T-helper 2 cell treated with Interferon-gamma antibody and Interleukin-4, amounts not matched to agents 5 μg/mL and 100 μg/mL, for 36 hours (primary cell): Measurements from ENCODE around the gene ADAMTS2.
"Not testable (repeated sequence)": the region's sequence is repeated elsewhere in the genome, so short reads cannot be mapped to it uniquely, and the experiment has no call there.

Experiments used
- DNase-seq: peaks from one replicate; pipeline ENCODE4 v3.0.0; 2021; ENCODE audit warnings: low spot score
- H3K27ac Mint-ChIP-seq: one replicate; pipeline ENCODE4 v1.8.0; 2021; ENCODE audit warnings: mild to moderate bottlenecking, mixed read lengths
- H3K27me3 Mint-ChIP-seq: one replicate; pipeline ENCODE4 v1.8.0; 2021; ENCODE audit warnings: low read depth, mixed read lengths
- H3K36me3 Mint-ChIP-seq: one replicate; pipeline ENCODE4 v1.8.0; 2021; ENCODE audit warnings: low read depth, mixed read lengths
- H3K4me1 Mint-ChIP-seq: one replicate; pipeline ENCODE4 v1.8.0; 2021; ENCODE audit warnings: low read depth, mixed read lengths
- H3K4me3 Mint-ChIP-seq: one replicate; pipeline ENCODE4 v1.8.0; 2022; ENCODE audit warnings: mild to moderate bottlenecking, moderate library complexity, mixed read lengths
- H3K9me3 Mint-ChIP-seq: one replicate; pipeline ENCODE4 v1.8.0; 2021; ENCODE audit warnings: mixed read lengths

ADAMTS2 gene

DNA sequence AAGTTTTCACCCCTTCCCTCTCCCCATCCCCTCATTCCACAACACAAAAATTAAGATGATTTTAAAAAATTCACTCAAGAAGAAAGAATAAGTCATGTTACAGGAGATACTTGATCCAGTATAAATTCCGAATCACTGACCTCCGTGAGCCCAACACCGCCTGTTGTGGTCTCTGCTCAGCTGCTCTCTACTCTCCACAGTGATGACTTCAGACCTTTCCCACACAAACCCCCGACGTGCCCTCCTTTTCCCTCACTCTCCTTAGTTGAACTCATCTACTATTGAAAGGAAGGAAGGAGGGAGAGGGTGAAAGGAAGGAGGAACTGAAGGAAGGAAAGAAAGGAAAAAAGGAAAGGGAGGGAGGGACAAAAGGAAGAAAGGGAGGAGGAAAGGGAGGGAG lies 230.0 kb downstream of the ADAMTS2 start:
- Mint-ChIP-seq H3K4me1 (no peaks in the 10 kb centered on the region), H3K27ac (no peak overlapping the region), H3K9me3 (peaks cover 54% of the 10 kb centered on the region), H3K4me3 (no peak overlapping the region), H3K27me3 (no peaks in the 10 kb centered on the region), H3K36me3 (no peaks in the 10 kb centered on the region)
- DNase-seq = no peak

GRCh38 chr5:179114756-179115155 lies 230.5 kb downstream of the ADAMTS2 start:
- H3K4me3 Mint-ChIP-seq = no peak overlapping the region
- DNase-seq = no peak
- H3K36me3 Mint-ChIP-seq = no peaks in the 10 kb centered on the region
- H3K27ac Mint-ChIP-seq = no peak overlapping the region
- no peaks in the 10 kb centered on the region for H3K27me3 Mint-ChIP-seq
- H3K4me1 Mint-ChIP-seq = no peaks in the 10 kb centered on the region
- peaks cover 48% of the 10 kb centered on the region for H3K9me3 Mint-ChIP-seq

DNA sequence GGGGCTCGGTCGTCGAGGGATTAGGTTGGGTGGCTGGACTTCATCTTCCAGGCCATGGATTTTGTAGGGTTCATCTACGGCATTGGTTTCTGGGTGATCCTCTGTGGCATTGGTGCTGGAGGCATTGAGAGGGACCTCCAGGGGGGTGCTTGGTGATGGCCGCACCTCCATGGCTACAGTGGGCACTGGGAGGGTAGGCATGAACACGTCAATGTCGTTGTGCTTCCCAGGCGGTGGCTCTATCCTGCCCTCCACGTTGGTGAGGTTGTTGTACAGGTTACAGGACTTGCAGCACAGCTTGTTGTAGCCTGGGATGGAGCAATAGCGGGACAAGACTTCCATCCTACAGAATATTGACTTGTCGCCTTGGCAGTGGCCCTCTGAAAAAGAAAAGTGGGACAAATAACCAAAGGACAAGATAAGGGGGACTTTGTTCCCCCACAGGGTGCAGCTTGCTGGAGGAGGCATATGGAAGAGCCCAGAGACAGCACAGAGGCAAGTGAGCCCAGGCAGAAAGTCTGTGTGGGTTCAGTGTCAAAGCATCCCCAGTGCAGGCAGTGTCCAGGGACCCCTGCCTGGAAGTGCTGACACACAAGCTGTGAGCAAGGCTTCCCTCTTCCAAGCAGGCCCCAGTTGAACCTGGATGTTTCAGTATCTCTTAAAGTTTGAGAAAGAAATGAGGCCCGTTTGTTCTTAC lies 231.2 kb downstream of the ADAMTS2 start:
- no peak overlapping the region for H3K4me3 Mint-ChIP-seq
- no peaks in the 10 kb centered on the region for H3K4me1 Mint-ChIP-seq
- no peak for DNase-seq
- H3K27me3 Mint-ChIP-seq = no peaks in the 10 kb centered on the region
- no peaks in the 10 kb centered on the region for H3K36me3 Mint-ChIP-seq
- H3K27ac Mint-ChIP-seq = no peak overlapping the region
- H3K9me3 Mint-ChIP-seq = peaks cover 48% of the 10 kb centered on the region

DNA sequence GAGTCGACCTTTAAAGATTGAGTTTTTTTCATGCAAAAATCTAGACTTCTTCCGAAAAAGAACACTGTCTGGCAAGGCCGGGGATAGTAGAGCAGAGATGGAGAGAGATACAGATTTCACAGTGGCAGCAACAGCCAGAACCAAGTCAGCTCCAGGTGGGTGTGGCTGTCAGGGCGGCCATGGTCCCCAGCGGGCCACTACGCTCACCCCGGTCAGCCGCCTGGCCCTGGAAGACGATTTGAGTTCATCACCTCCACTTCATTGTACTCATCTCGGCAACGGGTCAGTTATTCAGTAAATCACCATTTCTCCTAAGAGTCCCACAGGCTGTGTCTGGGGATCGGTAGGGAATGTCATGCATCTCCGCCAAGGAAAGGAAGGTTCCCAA lies 232.1 kb downstream of the ADAMTS2 start:
- peaks cover 47% of the 10 kb centered on the region for H3K9me3 Mint-ChIP-seq
- DNase-seq = no peak
- H3K4me3 Mint-ChIP-seq = no peak overlapping the region
- H3K27me3 Mint-ChIP-seq = no peaks in the 10 kb centered on the region
- no peak overlapping the region for H3K27ac Mint-ChIP-seq
- H3K36me3 Mint-ChIP-seq = no peaks in the 10 kb centered on the region
- no peaks in the 10 kb centered on the region for H3K4me1 Mint-ChIP-seq

GRCh38 chr5:179112469-179113142 lies 232.7 kb downstream of the ADAMTS2 start:
- H3K4me3 Mint-ChIP-seq = no peak overlapping the region
- no peaks in the 10 kb centered on the region for H3K36me3 Mint-ChIP-seq

GRCh38 chr5:179111267-179112207 lies 233.7 kb downstream of the ADAMTS2 start:
- H3K27me3 Mint-ChIP-seq = no peaks in the 10 kb centered on the region
- no peaks in the 10 kb centered on the region for H3K36me3 Mint-ChIP-seq
- peaks cover 52% of the 10 kb centered on the region for H3K9me3 Mint-ChIP-seq
- H3K4me1 Mint-ChIP-seq = no peaks in the 10 kb centered on the region
- DNase-seq = no peak
- no peak overlapping the region for H3K27ac Mint-ChIP-seq
- no peak overlapping the region for H3K4me3 Mint-ChIP-seq

More at GRCh38 chr5:179112469-179113142, 232.7 kb downstream of the ADAMTS2 start:
- Mint-ChIP-seq H3K27me3 (no peaks in the 10 kb centered on the region), H3K9me3 (peaks cover 50% of the 10 kb centered on the region), H3K27ac (no peak overlapping the region), H3K4me1 (no peaks in the 10 kb centered on the region)
- no peak for DNase-seq

DNA sequence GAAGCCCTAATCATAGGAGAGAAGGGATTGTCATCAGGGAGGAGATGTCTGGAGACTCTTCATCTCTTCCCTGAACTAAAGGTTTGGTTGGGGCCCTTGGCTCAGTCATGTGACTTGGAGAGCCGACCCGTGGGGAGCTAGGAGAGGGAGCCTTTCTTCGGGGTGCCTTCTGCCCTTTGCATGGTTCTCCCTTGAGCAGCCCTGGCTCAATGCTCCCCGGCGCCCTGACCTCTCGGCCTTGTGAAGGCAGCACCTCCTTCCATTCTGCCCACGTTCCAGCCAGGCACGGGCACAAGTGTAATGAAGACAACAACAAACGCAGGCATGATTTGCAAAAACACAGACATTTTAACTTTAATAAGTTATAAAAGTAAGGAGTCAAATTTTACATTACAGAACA lies 234.7 kb downstream of the ADAMTS2 start:
- Mint-ChIP-seq H3K9me3 (peaks cover 48% of the 10 kb centered on the region), H3K36me3 (no peaks in the 10 kb centered on the region), H3K27me3 (no peaks in the 10 kb centered on the region), H3K27ac (no peak overlapping the region), H3K4me1 (no peaks in the 10 kb centered on the region), H3K4me3 (no peak overlapping the region)
- no peak for DNase-seq

DNA sequence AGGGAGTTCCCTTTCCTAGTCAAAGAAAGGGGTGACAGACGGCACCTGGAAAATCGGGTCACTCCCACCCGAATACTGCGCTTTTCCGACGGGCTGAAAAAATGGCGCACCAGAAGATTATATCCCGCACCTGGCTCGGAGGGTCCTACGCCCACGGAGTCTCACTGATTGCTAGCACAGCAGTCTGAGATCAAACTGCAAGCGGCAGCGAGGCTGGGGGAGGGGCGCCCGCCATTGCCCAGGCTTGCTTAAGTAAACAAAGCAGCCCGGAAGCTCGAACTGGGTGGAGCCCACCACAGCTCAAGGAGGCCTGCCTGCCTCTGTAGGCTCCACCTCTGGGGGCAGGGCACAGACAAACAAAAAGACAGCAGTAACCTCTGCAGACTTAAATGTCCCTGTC lies 244.0 kb downstream of the ADAMTS2 start:
- H3K27me3 Mint-ChIP-seq, H3K27ac Mint-ChIP-seq, H3K4me1 Mint-ChIP-seq, DNase-seq, H3K36me3 Mint-ChIP-seq, H3K4me3 Mint-ChIP-seq: not testable (repeated sequence)
- H3K9me3 Mint-ChIP-seq = peaks cover 37% of the 10 kb centered on the region

- Mint-ChIP-seq H3K27ac (no peak overlapping the region), H3K4me3 (no peak overlapping the region), H3K36me3 (no peaks in the 10 kb centered on the region), H3K27me3 (no peaks in the 10 kb centered on the region), H3K4me1 (no peaks in the 10 kb centered on the region), H3K9me3 (peaks cover 72% of the 10 kb centered on the region)
- DNase-seq = no peak
Observed at GRCh38 chr5:179089502-179089901, 255.8 kb downstream of the ADAMTS2 start.

GRCh38 chr5:179080724-179081123 lies 264.5 kb downstream of the ADAMTS2 start:
- Mint-ChIP-seq H3K27ac (no peak overlapping the region), H3K27me3 (no peaks in the 10 kb centered on the region), H3K9me3 (peaks cover 77% of the 10 kb centered on the region), H3K4me3 (no peak overlapping the region), H3K36me3 (peaks cover 44% of the 10 kb centered on the region), H3K4me1 (no peaks in the 10 kb centered on the region)
- no peak for DNase-seq

- Mint-ChIP-seq H3K4me3 (no peak overlapping the region), H3K27me3 (no peaks in the 10 kb centered on the region), H3K36me3 (peaks cover 52% of the 10 kb centered on the region), H3K9me3 (peaks cover 76% of the 10 kb centered on the region), H3K4me1 (no peaks in the 10 kb centered on the region), H3K27ac (no peak overlapping the region)
- DNase-seq = no peak
Observed at GRCh38 chr5:179079165-179079987, 265.9 kb downstream of the ADAMTS2 start.

DNA sequence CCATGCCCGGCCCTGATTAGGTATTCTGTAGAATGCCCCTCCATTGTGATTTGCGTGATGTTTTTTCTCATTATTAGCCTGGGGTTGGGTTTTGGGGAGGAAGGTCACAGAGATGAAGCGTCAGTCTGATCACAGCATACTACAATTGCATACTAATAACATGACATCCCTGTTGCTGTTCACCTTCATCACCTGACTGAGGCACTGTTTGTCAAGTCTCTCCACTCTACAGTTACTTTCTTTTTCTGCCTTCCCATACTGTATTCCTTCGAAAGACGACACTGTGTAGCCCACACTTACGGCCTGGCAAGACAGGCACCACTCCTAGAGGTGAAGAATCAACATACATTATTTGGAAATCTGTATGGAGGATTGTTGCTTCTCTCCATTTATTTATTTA lies 279.6 kb downstream of the ADAMTS2 start:
- peaks cover 60% of the 10 kb centered on the region for H3K36me3 Mint-ChIP-seq
- DNase-seq = no peak
- H3K9me3 Mint-ChIP-seq = peaks cover 73% of the 10 kb centered on the region
- no peaks in the 10 kb centered on the region for H3K4me1 Mint-ChIP-seq
- no peaks in the 10 kb centered on the region for H3K27me3 Mint-ChIP-seq
- H3K27ac Mint-ChIP-seq = no peak overlapping the region
- no peak overlapping the region for H3K4me3 Mint-ChIP-seq

GRCh38 chr5:179061025-179061424 lies 284.2 kb downstream of the ADAMTS2 start:
- H3K4me1 Mint-ChIP-seq = peaks cover 6% of the 10 kb centered on the region
- no peak for DNase-seq
- H3K36me3 Mint-ChIP-seq = peaks cover 37% of the 10 kb centered on the region
- H3K27ac Mint-ChIP-seq = peak overlapping the region; percentile 60
- H3K9me3 Mint-ChIP-seq = peaks cover 65% of the 10 kb centered on the region
- peak overlapping the region; percentile 89 for H3K4me3 Mint-ChIP-seq
- no peaks in the 10 kb centered on the region for H3K27me3 Mint-ChIP-seq
